Urothelium cell line (cell line): ENCODE data around the gene MYO16.

Source experiments
- DNase-seq: peaks from one replicate; pipeline ENCODE4 v3.0.0; 2011; ENCODE audit warnings: low spot score, mixed read lengths
- FAIRE-seq: peaks from 2 replicates; lab custom pipeline; 2011; peaks lifted over from hg19 to GRCh38; lab: Jason Lieb, UNC

Gene MYO16

GRCh38 chr13:109100705-109101304 is 471.4 kb downstream of the MYO16 start:
- FAIRE-seq (no peak), DNase-seq (peak; percentile 6)

DNA sequence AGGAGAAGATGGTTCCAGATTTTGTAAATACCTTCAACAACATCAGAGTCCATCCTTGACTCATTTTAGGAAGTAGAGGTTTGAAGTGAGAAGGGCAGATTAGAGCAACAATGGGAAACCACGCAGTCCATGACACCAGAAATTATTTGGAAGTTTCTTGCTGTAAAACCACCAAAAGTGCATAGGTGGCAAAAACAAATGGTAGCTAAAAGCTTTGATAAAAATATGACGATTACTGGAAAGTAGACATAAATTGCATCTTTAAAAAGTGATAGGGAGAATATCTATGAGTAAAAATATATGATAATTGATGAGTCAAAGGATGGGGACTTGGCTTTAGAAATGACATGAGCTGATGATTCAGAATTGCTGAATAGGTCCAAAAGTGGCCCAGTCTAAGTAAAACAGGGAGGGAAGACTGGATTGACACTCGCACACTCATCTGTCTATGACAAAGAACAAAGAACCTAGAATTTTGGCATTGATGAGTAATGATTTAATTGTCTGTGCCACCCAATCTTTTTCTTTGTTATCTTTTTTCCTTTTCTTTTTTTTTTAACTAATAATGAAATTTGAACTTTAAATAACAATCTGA is 472.2 kb downstream of the MYO16 start:
- DNase-seq (no peak), FAIRE-seq (no peak)

- FAIRE-seq (no peak), DNase-seq (no peak)
Observed at GRCh38 chr13:109105899-109106298, 476.5 kb downstream of the MYO16 start.

DNA sequence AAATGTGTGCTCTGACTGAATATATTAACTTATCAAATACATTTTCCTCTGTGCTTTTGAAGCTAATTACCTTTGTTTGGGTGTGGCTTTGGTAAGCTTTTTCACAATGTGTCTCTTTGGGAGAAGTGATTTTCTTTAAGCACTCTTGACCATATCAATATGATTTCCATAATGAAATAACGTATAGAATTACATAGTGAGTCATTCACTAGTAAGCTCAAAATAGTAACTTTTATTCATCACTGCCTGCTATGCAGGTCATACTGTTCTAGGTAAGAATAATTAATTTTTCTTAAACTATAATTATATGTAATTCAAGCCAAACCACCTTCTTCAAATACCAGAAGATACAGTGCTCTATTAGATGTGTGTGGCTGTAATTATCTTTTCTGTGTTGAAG is 480.7 kb downstream of the MYO16 start:
- DNase-seq, result no peak
- no peak for FAIRE-seq

GRCh38 chr13:109111141-109111540 is 481.7 kb downstream of the MYO16 start:
- no peak for FAIRE-seq
- DNase-seq, result no peak

DNA sequence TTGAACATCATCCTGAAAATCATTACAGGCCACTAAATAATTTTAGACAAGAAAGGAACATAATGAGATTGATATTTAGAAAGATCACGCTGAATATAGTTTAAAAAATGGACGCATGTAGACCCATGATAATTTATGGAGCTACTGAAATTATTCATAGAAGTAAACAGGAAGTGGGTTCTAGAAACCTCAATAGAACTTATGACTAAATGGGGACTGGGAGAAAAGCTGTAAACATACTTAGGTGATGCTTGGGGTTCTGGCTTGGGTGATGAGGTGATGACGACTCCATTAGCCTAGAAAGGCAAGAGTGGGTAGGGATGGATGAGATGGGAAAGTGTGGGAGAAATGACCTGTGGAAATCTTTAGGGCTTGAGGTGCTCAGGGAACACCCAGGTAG is 484.0 kb downstream of the MYO16 start:
- DNase-seq (no peak), FAIRE-seq (no peak)

DNA sequence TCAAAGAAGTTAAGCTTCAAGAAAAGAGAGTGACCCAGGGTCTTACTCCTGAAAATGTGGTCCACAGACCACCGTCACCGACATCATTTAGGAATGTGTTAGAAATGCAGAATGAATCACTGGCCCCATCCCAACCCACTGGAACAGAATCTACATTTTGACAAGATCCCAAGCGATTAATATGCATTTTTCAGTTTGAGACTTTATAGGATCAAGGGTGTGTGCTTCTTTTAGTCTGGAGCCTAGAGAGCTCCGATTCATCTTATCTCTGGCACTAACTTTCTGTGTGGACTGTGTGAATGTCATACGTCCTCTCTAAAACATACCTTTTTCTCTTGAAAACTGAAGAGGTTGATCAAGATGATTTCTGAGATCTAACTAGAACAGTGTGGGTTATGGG is 484.8 kb downstream of the MYO16 start:
- DNase-seq (no peak), FAIRE-seq (no peak)

GRCh38 chr13:109114991-109115390 is 485.6 kb downstream of the MYO16 start:
- FAIRE-seq (no peak), DNase-seq (no peak)

GRCh38 chr13:109118521-109118920 is 489.1 kb downstream of the MYO16 start:
- no peak for FAIRE-seq
- no peak for DNase-seq

GRCh38 chr13:109119896-109120295 is 490.5 kb downstream of the MYO16 start:
- DNase-seq (no peak), FAIRE-seq (no peak)

DNA sequence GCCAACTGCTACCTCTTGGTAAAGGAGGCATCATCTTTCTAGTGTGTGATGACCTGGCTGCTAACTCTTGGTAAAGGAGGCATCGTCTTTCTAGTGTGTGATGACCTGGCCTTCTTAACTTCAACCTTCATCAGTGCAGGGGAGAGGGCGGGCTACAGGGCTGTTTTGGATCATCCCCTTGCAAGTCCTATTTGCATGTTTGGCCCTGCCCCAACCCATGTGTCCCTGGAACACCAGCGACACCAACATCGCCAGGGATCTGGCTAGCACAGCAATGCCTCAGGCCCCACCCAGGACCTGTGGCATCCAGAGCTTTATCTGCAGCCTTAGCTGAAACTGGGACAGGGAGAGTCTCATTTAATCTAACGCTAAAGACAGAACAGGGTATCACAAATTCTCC is 492.4 kb downstream of the MYO16 start:
- DNase-seq, result no peak
- no peak for FAIRE-seq

- FAIRE-seq, result no peak
Observed at GRCh38 chr13:109123971-109124370, 494.6 kb downstream of the MYO16 start.

DNA sequence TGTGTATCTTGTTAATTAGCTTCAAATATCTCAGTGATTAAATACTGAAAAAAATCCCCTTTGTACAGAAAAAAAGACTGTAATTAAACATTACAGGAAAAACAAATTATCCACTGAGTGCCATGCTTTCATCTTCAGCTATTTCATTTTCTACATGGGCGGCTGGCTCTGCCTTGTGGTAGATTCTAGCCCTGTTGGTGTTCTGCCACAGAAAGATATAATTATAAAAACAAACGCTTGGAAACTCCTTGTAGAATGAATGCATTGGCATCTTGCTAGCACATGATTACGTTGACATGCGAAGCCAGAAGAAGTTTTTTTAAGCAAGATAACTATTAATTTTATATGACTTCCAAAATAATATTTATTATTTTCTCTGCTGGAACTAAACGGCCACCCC is 496.8 kb downstream of the MYO16 start:
- FAIRE-seq (no peak), DNase-seq (no peak)

More at GRCh38 chr13:109123971-109124370, 494.6 kb downstream of the MYO16 start:
- no peak for DNase-seq

GRCh38 chr13:109126891-109127641 is 497.7 kb downstream of the MYO16 start:
- FAIRE-seq (no peak), DNase-seq (no peak)

GRCh38 chr13:109128121-109128520 is 498.7 kb downstream of the MYO16 start:
- no peak for FAIRE-seq
- no peak for DNase-seq

DNA sequence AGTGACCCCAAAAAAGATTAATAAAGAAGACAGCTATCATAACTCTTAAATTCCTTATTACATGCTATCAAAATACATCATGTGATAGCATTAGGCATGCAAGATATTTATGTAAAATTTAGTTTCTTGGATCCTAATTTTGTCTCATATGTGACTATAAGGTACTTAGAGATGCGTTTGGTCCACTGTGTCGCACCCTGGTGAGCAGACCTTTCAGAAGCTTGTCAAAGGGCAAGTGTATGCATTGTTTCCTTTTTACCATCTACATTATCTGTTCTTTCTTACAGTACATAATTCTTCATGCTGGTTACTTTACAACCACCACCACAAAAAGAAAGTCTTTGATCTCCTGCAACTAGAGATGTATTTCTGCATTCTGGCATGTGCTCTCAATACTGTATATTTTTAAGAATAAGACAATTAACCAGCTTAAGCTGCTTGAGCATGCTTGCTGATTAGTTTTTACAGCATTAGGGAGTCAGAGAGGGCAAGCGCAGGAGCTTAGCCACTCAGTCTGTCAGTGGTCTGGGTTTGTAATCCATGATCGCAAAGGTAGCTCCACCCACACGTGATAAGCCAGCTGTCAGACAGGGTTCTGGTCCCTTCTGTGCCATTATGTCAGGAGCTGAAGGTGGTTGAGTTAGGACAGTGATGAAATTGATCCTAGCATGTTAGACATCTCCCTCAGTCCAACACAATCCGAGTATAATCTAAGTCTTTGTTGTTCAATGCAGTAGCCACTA is 500.9 kb downstream of the MYO16 start:
- no peak for FAIRE-seq
- DNase-seq, result no peak

DNA sequence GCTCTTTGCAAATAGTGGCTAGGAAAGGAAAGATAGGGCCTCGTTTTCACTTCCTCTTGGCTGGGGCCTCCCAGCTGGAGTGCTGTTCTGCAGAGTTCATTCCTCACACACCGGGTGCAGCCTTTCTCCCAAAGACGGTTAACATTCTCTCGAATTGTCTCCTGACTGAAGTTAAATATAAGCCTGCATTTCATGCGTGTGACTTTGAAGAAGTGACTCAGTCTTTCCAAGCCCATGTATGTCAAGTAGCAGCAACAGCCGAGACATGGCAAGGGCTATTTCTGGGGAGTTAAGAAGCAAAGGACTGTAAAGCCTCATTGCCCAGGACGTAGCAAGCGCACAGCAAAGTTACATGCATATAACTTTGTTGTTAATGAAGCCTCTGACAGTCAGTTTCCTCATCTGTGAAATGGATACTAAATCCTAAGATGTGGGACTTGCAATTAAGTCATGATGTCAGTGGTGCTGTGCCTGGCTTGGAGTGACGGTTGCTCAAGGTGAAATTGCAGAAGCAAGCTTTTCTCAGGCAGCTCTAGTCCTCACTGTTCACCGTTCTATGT is 502.4 kb downstream of the MYO16 start:
- FAIRE-seq (no peak), DNase-seq (no peak)

- DNase-seq (no peak), FAIRE-seq (no peak)
Observed at GRCh38 chr13:109135018-109135417, 505.6 kb downstream of the MYO16 start.

- DNase-seq (no peak), FAIRE-seq (no peak)
Observed at GRCh38 chr13:109136873-109137272, 507.5 kb downstream of the MYO16 start.

GRCh38 chr13:109139346-109139745 is 509.9 kb downstream of the MYO16 start:
- FAIRE-seq, result no peak

DNA sequence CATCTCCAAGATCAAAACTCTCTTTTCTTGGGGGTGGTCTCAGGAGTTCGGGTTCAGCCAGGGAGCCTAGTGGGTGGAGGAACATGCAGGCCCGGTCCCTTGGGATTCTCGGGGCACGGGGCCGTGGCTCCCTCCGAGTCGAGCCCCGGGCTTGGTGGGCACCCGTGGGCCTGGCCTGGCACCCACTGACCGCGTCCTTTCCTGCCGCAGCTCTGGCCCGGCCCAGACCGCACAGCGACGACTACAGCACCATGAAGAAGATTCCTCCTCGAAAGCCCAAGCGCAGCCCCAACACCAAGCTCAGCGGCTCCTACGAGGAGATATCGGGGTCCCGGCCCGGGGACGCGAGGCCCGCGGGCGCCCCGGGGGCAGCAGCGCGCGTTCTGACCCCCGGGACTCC is 510.6 kb downstream of the MYO16 start:
- DNase-seq (no peak), FAIRE-seq (no peak)

More at GRCh38 chr13:109139346-109139745, 509.9 kb downstream of the MYO16 start:
- DNase-seq, result no peak
